ENCODE results near the gene NOL11. TPM values are rescaled to one million over a fixed set of nuclear protein-coding genes. Genes with fewer than 3 reads are reported as not detected.

Gene NOL11
- total RNA-seq: 38.7 and 43.9 TPM in 2 replicates

DNA sequence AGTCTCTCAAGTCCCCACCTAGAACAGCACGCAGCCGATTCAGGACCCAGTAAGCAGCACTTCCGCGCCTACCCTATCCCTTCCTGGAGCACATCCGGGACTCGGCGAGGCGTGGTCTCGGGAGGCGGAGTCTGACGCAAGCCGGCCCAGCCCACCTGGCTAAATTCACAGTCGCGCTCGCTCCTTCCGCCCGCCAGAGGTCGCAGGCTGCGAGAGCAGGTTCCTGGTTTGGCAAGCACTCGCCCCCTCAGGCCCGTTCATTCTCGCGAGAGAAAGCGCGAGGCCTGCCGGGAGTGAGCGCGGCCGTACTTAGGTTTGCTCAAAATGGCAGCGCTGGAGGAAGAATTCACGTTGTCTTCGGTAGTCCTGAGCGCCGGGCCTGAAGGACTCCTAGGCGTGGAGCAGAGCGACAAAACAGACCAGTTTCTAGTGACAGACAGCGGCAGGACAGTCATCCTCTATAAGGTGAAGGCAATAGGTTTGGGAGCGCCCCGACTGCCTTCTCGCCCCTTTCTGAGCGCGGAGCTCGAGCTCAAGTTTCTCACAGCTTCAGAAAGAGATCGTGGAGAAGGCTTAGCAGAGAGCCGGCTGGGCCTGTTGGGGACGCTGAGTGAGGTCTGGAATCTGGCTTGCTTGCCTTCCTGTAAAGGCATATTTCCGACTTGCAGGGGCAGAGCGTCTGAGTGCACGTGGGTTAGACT, at the start of gene NOL11:
TSS of gene NOL11 (plus strand) at position 313 of the 701 bp plus-strand sequence. CDS start at position 325, 12 bp downstream.

Small RNA genes within 50 kb of the gene (small RNA-seq; reads per million reads assigned to genes)
- gene SNORA38B: 16.4 reads per million, percentile 95 among the genes with 10 or more reads in this experiment

Other genes starting within 250 kb of the NOL11 start
- gene BPTF, start 107.6 kb downstream of the NOL11 start, total RNA-seq: 67.5 and 68.6 TPM in 2 replicates

All from articular chondrocyte of knee joint (primary cell).